GM20000 (cell line): ENCODE results near the gene KIAA0825.
"Not testable (repeated sequence)": the region's sequence is repeated elsewhere in the genome, so short reads cannot be mapped to it uniquely, and the experiment has no call there.

ENCODE experiments used
- DNase-seq: peaks from one replicate; pipeline ENCODE4 v3.0.0; 2012; ENCODE audit warnings: low spot score
- TF ChIP-seq, protein P1 (sequence below): IDR thresholded peaks from 2 replicates; pipeline ENCODE4 v1.5.1; 2012; ENCODE audit warnings: mild to moderate bottlenecking, control low read depth; ENCODE audit errors: extremely low read depth, missing control alignments

The KIAA0825 gene

DNA sequence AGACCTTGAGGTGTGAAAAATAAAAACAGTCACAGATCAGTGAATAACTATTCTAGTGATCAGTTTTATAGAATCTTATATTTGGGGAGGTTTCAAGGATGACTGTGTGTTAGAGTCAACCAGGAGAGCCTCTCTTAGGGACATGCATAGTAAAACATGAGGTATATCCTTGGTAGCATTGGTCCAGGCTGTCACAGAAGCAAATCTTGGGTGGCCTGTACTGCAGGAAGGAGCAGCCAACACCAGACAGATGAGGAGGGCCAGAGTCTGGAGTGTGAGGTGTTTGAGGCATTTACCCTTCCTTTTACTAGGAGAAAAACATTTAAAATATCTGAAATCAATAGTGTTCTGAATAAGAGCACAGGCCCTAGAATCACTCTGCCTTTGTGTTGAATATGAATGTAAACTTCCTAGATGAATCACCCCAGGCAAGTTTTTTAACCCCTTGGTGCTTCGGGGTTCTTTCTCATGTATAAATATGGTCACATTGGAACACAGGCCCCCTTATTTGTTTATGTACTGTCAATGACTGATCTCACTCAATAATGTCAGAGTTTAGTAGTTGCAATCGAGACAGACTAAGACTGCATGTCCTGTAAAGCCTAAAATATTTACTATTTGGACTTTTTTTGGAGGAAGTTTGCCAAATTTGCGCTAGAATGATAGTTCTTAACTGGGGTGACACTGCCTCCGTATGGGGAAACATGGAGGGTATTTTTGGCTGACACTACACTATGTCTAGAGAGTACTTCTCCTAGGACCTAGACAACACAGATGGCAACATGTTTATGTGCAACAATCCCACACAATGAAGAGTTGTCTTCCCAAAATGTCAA is 460.5 kb downstream of the KIAA0825 start:
- TF ChIP-seq, protein P1, sequence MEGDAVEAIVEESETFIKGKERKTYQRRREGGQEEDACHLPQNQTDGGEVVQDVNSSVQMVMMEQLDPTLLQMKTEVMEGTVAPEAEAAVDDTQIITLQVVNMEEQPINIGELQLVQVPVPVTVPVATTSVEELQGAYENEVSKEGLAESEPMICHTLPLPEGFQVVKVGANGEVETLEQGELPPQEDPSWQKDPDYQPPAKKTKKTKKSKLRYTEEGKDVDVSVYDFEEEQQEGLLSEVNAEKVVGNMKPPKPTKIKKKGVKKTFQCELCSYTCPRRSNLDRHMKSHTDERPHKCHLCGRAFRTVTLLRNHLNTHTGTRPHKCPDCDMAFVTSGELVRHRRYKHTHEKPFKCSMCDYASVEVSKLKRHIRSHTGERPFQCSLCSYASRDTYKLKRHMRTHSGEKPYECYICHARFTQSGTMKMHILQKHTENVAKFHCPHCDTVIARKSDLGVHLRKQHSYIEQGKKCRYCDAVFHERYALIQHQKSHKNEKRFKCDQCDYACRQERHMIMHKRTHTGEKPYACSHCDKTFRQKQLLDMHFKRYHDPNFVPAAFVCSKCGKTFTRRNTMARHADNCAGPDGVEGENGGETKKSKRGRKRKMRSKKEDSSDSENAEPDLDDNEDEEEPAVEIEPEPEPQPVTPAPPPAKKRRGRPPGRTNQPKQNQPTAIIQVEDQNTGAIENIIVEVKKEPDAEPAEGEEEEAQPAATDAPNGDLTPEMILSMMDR, result no peak

DNA sequence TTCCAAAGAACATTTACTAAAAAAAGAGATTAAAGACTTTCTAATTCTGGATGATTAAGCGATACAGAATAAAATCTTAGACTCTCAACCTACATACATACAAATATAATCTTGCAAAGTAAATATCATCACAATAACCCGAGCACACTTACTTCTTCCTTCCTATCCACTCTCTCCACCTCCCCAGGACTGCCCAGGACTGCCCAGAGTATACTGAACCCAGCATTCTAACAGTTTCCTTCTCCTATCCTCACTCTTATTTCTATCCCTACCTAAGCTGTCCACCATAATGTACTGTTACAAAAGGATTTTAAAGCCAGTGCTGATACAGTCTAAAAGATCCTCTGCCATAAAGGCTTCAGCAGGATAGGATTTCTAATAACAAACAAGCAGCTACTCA is 463.7 kb downstream of the KIAA0825 start:
- DNase-seq, result no peak
- TF ChIP-seq, protein P1, result no peak

More for the DNA sequence above, 460.5 kb downstream of the KIAA0825 start:
- no peak for DNase-seq

DNA sequence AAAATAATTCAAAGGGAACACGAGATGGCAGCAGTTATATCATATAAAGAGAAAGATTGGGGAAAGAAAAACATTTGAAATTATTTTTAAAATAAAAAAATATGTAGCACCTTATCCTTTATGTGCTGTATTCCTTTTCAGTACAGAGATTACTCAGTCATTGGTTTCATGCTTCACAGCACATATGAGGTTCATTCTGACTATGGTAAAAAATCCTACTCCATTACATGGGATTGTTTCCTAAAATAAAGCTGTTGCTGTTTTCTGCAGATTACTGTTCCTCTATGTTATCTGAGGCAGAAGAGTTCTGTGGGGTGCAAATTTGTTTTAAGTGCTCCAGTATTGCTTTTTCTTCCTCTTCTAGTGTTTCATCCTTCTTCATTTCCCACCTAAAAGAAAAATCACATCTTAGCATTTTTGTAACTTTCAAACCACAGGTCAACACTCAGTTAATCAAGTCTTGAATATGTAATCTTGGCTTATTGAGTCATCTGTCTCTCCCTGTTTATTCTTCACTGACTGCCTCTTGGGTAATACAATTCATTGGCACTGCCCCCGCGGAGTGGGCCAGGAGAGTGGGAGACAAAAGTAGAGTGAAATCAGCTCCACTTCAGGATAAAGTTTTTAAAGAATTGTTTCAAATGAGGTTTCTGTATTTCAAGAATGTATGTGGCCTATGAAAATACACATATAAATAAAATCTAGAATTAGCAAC is 464.5 kb downstream of the KIAA0825 start:
- DNase-seq, result no peak

DNA sequence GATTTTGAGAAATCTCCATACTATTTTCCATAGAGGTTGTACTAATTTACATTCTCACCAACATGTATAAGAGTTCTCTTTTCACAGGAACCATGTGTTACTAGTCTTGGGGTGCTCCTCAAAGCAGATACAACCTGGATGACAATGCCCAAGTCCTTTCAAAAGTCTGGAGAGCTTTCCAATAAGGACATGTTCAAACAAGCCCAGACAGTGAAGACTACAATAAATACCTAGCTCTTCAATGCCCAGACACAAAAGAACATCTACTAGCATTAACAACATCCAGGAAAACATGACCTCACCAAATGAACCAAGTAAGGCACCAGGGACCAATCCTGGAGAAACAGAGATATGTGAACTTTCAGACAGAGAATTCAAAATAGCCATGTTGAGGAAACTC is 474.8 kb downstream of the KIAA0825 start:
- DNase-seq, result not testable (repeated sequence)

More for the DNA sequence above, 464.5 kb downstream of the KIAA0825 start:
- TF ChIP-seq, protein P1, result no peak

DNA sequence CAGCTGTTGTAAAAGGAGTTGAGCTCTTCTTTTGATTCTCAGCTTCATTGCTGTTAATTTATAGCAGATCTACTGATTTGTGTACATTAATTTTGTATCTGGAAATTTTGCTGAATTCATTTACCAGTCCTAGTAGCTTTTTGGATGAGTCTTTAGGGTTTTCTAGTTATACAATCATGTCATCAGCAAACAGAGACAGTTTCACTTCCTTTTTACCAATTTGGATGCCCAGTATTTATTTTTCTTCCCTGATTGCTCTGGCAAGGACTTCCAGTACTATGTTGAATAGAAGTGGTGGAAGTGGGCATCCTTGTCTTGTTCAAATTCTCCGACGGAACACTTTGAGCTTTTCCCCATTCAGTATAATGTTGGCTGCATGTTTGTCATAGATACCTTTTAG is 478.1 kb downstream of the KIAA0825 start:
- TF ChIP-seq, protein P1, result no peak
- DNase-seq, result no peak

DNA sequence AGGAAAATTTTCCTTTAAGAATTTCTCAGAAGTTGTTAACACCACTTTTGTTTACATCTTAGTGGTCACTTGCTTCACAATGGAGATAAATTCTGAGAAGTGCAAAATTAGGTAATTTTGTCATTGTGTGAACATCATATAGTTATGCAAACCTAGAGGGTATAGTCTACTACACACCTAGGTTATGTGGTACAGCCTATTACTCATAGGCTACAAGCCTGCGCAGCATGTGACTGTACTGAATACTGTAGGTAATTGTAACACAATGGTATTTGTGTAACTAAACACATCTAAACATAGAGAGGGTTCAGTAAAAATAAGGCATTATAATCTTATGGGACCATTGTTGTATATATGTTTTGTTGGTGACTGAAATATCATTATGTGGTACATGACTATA is 488.3 kb downstream of the KIAA0825 start:
- TF ChIP-seq, protein P1, result no peak
- DNase-seq, result no peak

DNA sequence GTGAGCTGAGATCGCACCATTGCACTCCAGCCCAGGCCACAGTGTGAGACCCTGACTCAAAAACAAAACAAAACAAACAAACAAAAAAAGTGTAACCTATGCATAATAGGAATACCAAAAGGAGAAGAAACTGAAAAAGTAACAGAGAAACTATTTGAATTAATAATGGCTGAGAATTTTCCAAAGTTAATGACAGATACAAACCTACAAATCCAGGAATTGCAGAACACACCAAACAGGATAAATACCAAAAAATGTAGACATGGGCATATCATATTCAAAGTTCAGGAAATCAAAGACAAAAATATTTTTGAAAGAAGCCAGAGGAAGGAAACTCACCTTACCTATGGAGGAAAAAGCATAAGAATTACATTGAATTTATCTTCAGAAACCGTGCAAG is 493.3 kb downstream of the KIAA0825 start:
- DNase-seq, result no peak
- TF ChIP-seq, protein P1, result no peak

DNA sequence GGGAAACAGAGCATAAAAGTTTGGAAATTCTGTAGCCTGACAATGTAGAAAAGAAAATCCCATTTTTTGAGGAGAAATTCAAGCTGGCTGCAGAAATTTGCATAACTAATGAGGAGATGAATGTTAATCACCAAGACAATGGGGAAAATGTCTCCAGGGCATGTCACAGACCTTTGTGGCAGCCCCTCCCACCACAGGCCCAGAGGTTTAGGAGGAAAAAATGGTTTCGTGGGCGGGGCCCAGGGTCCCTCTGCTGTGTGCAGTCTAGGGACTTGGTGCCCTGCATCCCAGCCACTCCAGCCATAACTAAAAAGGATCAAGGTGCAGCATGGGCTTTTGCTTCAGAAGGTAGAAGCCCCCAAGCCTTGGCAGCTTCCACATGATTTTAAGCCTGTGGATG is 502.1 kb downstream of the KIAA0825 start:
- not testable (repeated sequence) for DNase-seq
